ENCODE measurements around the gene FLNB. TPM values are rescaled to one million over a fixed set of nuclear protein-coding genes. Genes with fewer than 3 reads are reported as not detected.

The FLNB gene
- total and polyA plus RNA-seq, 2 of the 13 experiments (the other 11 are each of a cell fraction or from before 2014, with no cell fraction given): 106 to 130 TPM

DNA sequence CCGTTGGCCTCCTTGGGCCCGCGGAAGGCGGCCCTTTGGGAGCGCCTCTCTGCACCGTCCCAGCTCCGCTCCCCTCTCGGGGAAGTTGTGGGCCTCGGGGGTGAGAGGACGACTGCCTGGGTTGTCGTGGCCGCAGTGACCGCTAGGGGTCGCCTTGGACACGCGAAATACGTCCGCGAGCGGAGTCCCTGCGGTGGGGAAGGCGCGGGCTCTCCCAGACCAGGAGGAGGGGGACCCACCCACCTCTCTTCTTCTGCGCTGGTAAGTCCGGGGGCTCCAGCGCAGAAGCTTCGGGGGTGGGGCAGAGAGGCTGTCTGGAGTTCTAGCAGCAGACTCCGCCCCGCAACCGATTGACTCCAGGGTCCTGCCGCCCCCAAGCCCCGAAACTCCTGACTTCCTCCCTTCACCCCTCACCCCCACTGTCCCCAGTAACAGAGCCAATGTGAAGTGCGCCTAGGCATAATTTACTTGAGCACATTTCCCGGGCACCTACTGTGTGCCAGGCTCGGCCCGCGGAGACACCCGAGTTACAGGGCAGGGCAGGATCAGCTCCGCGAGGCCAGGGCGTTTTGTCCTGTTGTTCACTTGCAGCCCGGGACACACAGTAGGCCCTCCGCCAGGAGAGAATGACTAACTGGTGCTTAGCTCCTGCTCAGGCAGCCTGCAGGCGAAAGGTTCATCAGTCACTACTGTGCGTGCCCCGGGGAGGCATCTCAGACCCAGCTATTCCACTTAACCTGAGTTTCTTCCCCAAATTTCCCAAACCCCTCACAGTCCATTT is 169.7 kb downstream of the FLNB start (continued):
- TF ChIP-seq, protein P1, sequence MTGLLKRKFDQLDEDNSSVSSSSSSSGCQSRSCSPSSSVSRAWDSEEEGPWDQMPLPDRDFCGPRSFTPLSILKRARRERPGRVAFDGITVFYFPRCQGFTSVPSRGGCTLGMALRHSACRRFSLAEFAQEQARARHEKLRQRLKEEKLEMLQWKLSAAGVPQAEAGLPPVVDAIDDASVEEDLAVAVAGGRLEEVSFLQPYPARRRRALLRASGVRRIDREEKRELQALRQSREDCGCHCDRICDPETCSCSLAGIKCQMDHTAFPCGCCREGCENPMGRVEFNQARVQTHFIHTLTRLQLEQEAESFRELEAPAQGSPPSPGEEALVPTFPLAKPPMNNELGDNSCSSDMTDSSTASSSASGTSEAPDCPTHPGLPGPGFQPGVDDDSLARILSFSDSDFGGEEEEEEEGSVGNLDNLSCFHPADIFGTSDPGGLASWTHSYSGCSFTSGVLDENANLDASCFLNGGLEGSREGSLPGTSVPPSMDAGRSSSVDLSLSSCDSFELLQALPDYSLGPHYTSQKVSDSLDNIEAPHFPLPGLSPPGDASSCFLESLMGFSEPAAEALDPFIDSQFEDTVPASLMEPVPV (CRISPR knock-in tag; IDR thresholded peaks at IDR 0.05): no peak
- TF ChIP-seq MED1 (CRISPR knock-in tag; IDR thresholded peaks at IDR 0.05) (0 out of 2 replicates have a peak, but pooled peaks have one; percentile 28), ZNF326 (CRISPR knock-in tag; IDR thresholded peaks at IDR 0.05; ENCODE audit: borderline replicate concordance) (no peak), FOXJ3 (CRISPR knock-in tag; IDR thresholded peaks at IDR 0.05; ENCODE audit: borderline replicate concordance) (no peak), TCF7L2 (IDR thresholded peaks at IDR 0.05; ENCODE audit: low read depth, low read length) (no peak), CENPT (CRISPR knock-in tag; IDR thresholded peaks at IDR 0.05; ENCODE audit: low read depth) (no peak), ZNF891 (CRISPR knock-in tag; IDR thresholded peaks at IDR 0.05) (peak; percentile 59; the same call in 1 of the 2 replicates), PHF21A (CRISPR knock-in tag; IDR thresholded peaks at IDR 0.05) (0 out of 2 replicates have a peak, but pooled peaks have one; percentile 7), ZNF816 (CRISPR knock-in tag; IDR thresholded peaks at IDR 0.05; ENCODE audit: borderline replicate concordance) (no peak), HOXD1 (CRISPR knock-in tag; IDR thresholded peaks at IDR 0.05) (no peak), U2AF1 (optimal IDR thresholded peaks at IDR 0.05; ENCODE audit: low read depth, low read length) (no peak), PAF1 (CRISPR knock-in tag; IDR thresholded peaks at IDR 0.05) (no peak), IRF1 (CRISPR knock-in tag; IDR thresholded peaks at IDR 0.05; ENCODE audit: low read depth) (no peak)
- TF ChIP-seq, protein P2, sequence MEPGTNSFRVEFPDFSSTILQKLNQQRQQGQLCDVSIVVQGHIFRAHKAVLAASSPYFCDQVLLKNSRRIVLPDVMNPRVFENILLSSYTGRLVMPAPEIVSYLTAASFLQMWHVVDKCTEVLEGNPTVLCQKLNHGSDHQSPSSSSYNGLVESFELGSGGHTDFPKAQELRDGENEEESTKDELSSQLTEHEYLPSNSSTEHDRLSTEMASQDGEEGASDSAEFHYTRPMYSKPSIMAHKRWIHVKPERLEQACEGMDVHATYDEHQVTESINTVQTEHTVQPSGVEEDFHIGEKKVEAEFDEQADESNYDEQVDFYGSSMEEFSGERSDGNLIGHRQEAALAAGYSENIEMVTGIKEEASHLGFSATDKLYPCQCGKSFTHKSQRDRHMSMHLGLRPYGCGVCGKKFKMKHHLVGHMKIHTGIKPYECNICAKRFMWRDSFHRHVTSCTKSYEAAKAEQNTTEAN (CRISPR knock-in tag; conservative IDR thresholded peaks at IDR 0.05): no peak
- TF ChIP-seq, protein P3, sequence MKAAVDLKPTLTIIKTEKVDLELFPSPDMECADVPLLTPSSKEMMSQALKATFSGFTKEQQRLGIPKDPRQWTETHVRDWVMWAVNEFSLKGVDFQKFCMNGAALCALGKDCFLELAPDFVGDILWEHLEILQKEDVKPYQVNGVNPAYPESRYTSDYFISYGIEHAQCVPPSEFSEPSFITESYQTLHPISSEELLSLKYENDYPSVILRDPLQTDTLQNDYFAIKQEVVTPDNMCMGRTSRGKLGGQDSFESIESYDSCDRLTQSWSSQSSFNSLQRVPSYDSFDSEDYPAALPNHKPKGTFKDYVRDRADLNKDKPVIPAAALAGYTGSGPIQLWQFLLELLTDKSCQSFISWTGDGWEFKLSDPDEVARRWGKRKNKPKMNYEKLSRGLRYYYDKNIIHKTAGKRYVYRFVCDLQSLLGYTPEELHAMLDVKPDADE (CRISPR knock-in tag; IDR thresholded peaks at IDR 0.05): no peak
- TF ChIP-seq, protein P4, sequence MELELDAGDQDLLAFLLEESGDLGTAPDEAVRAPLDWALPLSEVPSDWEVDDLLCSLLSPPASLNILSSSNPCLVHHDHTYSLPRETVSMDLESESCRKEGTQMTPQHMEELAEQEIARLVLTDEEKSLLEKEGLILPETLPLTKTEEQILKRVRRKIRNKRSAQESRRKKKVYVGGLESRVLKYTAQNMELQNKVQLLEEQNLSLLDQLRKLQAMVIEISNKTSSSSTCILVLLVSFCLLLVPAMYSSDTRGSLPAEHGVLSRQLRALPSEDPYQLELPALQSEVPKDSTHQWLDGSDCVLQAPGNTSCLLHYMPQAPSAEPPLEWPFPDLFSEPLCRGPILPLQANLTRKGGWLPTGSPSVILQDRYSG (CRISPR knock-in tag; IDR thresholded peaks at IDR 0.05): no peak
- TF ChIP-seq, protein P5, sequence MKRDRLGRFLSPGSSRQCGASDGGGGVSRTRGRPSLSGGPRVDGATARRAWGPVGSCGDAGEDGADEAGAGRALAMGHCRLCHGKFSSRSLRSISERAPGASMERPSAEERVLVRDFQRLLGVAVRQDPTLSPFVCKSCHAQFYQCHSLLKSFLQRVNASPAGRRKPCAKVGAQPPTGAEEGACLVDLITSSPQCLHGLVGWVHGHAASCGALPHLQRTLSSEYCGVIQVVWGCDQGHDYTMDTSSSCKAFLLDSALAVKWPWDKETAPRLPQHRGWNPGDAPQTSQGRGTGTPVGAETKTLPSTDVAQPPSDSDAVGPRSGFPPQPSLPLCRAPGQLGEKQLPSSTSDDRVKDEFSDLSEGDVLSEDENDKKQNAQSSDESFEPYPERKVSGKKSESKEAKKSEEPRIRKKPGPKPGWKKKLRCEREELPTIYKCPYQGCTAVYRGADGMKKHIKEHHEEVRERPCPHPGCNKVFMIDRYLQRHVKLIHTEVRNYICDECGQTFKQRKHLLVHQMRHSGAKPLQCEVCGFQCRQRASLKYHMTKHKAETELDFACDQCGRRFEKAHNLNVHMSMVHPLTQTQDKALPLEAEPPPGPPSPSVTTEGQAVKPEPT (CRISPR knock-in tag; IDR thresholded peaks at IDR 0.05; ENCODE audit: low read depth): no peak
